Measurements from ENCODE around the gene SOD1.

SOD1 gene

GRCh38 chr21:31677047-31677446, 17.6 kb downstream of the SOD1 start:
- no peaks in the 10 kb centered on the region for H3K9me3 ChIP-seq (ENCODE audit: control insufficient read depth in 2 of 2, low read length in 2 of 2)
- H3K4me1 ChIP-seq (ENCODE audit: control insufficient read depth in 2 of 2, insufficient read depth in 2 of 2, low read length in 2 of 2) = no peaks in the 10 kb centered on the region
- peaks cover 9 to 12% of the 10 kb centered on the region in 2 donors for H3K36me3 ChIP-seq (ENCODE audit: control insufficient read depth in 2 of 2, insufficient read depth in 2 of 2, low read length in 2 of 2)
- no peaks in the 10 kb centered on the region for H3K27me3 ChIP-seq (ENCODE audit: control insufficient read depth in 2 of 2, insufficient read depth in 2 of 2, low read length in 2 of 2)
- no peak overlapping the region for H3K9ac ChIP-seq (ENCODE audit: low read depth in 1 of 2, low read length in 2 of 2)
- no peak overlapping the region for H3K4me3 ChIP-seq (ENCODE audit: low read length in 2 of 2)
- H3K27ac ChIP-seq (ENCODE audit: low read depth in 2 of 2, low read length in 2 of 2) = no peak overlapping the region

GRCh38 chr21:31678478-31678877, 19.0 kb downstream of the SOD1 start:
- Histone ChIP-seq H3K4me3 (ENCODE audit: low read length in 2 of 2) (no peak overlapping the region), H3K9ac (ENCODE audit: low read depth in 1 of 2, low read length in 2 of 2) (no peak overlapping the region), H3K27me3 (ENCODE audit: control insufficient read depth in 2 of 2, insufficient read depth in 2 of 2, low read length in 2 of 2) (no peaks in the 10 kb centered on the region), H3K9me3 (ENCODE audit: control insufficient read depth in 2 of 2, low read length in 2 of 2) (no peaks in the 10 kb centered on the region), H3K27ac (ENCODE audit: low read depth in 2 of 2, low read length in 2 of 2) (no peak overlapping the region), H3K4me1 (ENCODE audit: control insufficient read depth in 2 of 2, insufficient read depth in 2 of 2, low read length in 2 of 2) (no peaks in the 10 kb centered on the region), H3K36me3 (ENCODE audit: control insufficient read depth in 2 of 2, insufficient read depth in 2 of 2, low read length in 2 of 2) (peaks cover 20 to 23% of the 10 kb centered on the region in 2 donors)

- H3K4me1 ChIP-seq (ENCODE audit: control insufficient read depth in 2 of 2, insufficient read depth in 2 of 2, low read length in 2 of 2) = peaks cover 0 to 5% of the 10 kb centered on the region in 2 donors
- no peaks in the 10 kb centered on the region for H3K27me3 ChIP-seq (ENCODE audit: control insufficient read depth in 2 of 2, insufficient read depth in 2 of 2, low read length in 2 of 2)
- H3K4me3 ChIP-seq (ENCODE audit: low read length in 2 of 2) = no peak overlapping the region
- H3K9me3 ChIP-seq (ENCODE audit: control insufficient read depth in 2 of 2, low read length in 2 of 2) = no peaks in the 10 kb centered on the region
- peaks cover 50 to 56% of the 10 kb centered on the region in 2 donors for H3K36me3 ChIP-seq (ENCODE audit: control insufficient read depth in 2 of 2, insufficient read depth in 2 of 2, low read length in 2 of 2)
- H3K9ac ChIP-seq (ENCODE audit: low read depth in 1 of 2, low read length in 2 of 2) = no peak overlapping the region
- no peak overlapping the region for H3K27ac ChIP-seq (ENCODE audit: low read depth in 2 of 2, low read length in 2 of 2)
Measured at GRCh38 chr21:31682620-31683019, 23.1 kb downstream of the SOD1 start.

- Histone ChIP-seq H3K27me3 (ENCODE audit: control insufficient read depth in 2 of 2, insufficient read depth in 2 of 2, low read length in 2 of 2) (no peaks in the 10 kb centered on the region), H3K9ac (ENCODE audit: low read depth in 1 of 2, low read length in 2 of 2) (no peak overlapping the region), H3K27ac (ENCODE audit: low read depth in 2 of 2, low read length in 2 of 2) (no peak overlapping the region), H3K36me3 (ENCODE audit: control insufficient read depth in 2 of 2, insufficient read depth in 2 of 2, low read length in 2 of 2) (peaks cover 52 to 59% of the 10 kb centered on the region in 2 donors), H3K9me3 (ENCODE audit: control insufficient read depth in 2 of 2, low read length in 2 of 2) (no peaks in the 10 kb centered on the region), H3K4me1 (ENCODE audit: control insufficient read depth in 2 of 2, insufficient read depth in 2 of 2, low read length in 2 of 2) (peaks cover 0 to 5% of the 10 kb centered on the region in 2 donors), H3K4me3 (ENCODE audit: low read length in 2 of 2) (no peak overlapping the region)
Measured at GRCh38 chr21:31683029-31683428, 23.5 kb downstream of the SOD1 start.

- no peak overlapping the region for H3K4me3 ChIP-seq (ENCODE audit: low read length in 2 of 2)
- peaks cover 51 to 72% of the 10 kb centered on the region in 2 donors for H3K36me3 ChIP-seq (ENCODE audit: control insufficient read depth in 2 of 2, insufficient read depth in 2 of 2, low read length in 2 of 2)
- H3K27ac ChIP-seq (ENCODE audit: low read depth in 2 of 2, low read length in 2 of 2) = no peak overlapping the region
- H3K27me3 ChIP-seq (ENCODE audit: control insufficient read depth in 2 of 2, insufficient read depth in 2 of 2, low read length in 2 of 2) = no peaks in the 10 kb centered on the region
- H3K9me3 ChIP-seq (ENCODE audit: control insufficient read depth in 2 of 2, low read length in 2 of 2) = no peaks in the 10 kb centered on the region
- H3K9ac ChIP-seq (ENCODE audit: low read depth in 1 of 2, low read length in 2 of 2) = no peak overlapping the region
- H3K4me1 ChIP-seq (ENCODE audit: control insufficient read depth in 2 of 2, insufficient read depth in 2 of 2, low read length in 2 of 2) = peaks cover 0 to 5% of the 10 kb centered on the region in 2 donors
Measured at GRCh38 chr21:31684918-31685317, 25.4 kb downstream of the SOD1 start.

- H3K9me3 ChIP-seq (ENCODE audit: control insufficient read depth in 2 of 2, low read length in 2 of 2) = no peaks in the 10 kb centered on the region
- peaks cover 0 to 5% of the 10 kb centered on the region in 2 donors for H3K4me1 ChIP-seq (ENCODE audit: control insufficient read depth in 2 of 2, insufficient read depth in 2 of 2, low read length in 2 of 2)
- H3K27me3 ChIP-seq (ENCODE audit: control insufficient read depth in 2 of 2, insufficient read depth in 2 of 2, low read length in 2 of 2) = no peaks in the 10 kb centered on the region
- peak overlapping the region in 1 of 2 donors; percentile 26 for H3K27ac ChIP-seq (ENCODE audit: low read depth in 2 of 2, low read length in 2 of 2)
- H3K4me3 ChIP-seq (ENCODE audit: low read length in 2 of 2) = no peak overlapping the region
- peaks cover 61 to 80% of the 10 kb centered on the region in 2 donors for H3K36me3 ChIP-seq (ENCODE audit: control insufficient read depth in 2 of 2, insufficient read depth in 2 of 2, low read length in 2 of 2)
- no peak overlapping the region for H3K9ac ChIP-seq (ENCODE audit: low read depth in 1 of 2, low read length in 2 of 2)
Measured at GRCh38 chr21:31686272-31686915, 26.9 kb downstream of the SOD1 start.

- Histone ChIP-seq H3K9ac (ENCODE audit: low read depth in 1 of 2, low read length in 2 of 2) (no peak overlapping the region), H3K27me3 (ENCODE audit: control insufficient read depth in 2 of 2, insufficient read depth in 2 of 2, low read length in 2 of 2) (no peaks in the 10 kb centered on the region), H3K4me1 (ENCODE audit: control insufficient read depth in 2 of 2, insufficient read depth in 2 of 2, low read length in 2 of 2) (peaks cover 0 to 5% of the 10 kb centered on the region in 2 donors), H3K27ac (ENCODE audit: low read depth in 2 of 2, low read length in 2 of 2) (no peak overlapping the region), H3K9me3 (ENCODE audit: control insufficient read depth in 2 of 2, low read length in 2 of 2) (no peaks in the 10 kb centered on the region), H3K4me3 (ENCODE audit: low read length in 2 of 2) (no peak overlapping the region), H3K36me3 (ENCODE audit: control insufficient read depth in 2 of 2, insufficient read depth in 2 of 2, low read length in 2 of 2) (peaks cover 67 to 81% of the 10 kb centered on the region in 2 donors)
Measured at GRCh38 chr21:31687108-31687507, 27.6 kb downstream of the SOD1 start.

GRCh38 chr21:31688603-31689368, 29.3 kb downstream of the SOD1 start:
- Histone ChIP-seq H3K27me3 (ENCODE audit: control insufficient read depth in 2 of 2, insufficient read depth in 2 of 2, low read length in 2 of 2) (no peaks in the 10 kb centered on the region), H3K9ac (ENCODE audit: low read depth in 1 of 2, low read length in 2 of 2) (no peak overlapping the region), H3K4me3 (ENCODE audit: low read length in 2 of 2) (no peak overlapping the region), H3K27ac (ENCODE audit: low read depth in 2 of 2, low read length in 2 of 2) (no peak overlapping the region), H3K4me1 (ENCODE audit: control insufficient read depth in 2 of 2, insufficient read depth in 2 of 2, low read length in 2 of 2) (peaks cover 0 to 5% of the 10 kb centered on the region in 2 donors), H3K9me3 (ENCODE audit: control insufficient read depth in 2 of 2, low read length in 2 of 2) (no peaks in the 10 kb centered on the region), H3K36me3 (ENCODE audit: control insufficient read depth in 2 of 2, insufficient read depth in 2 of 2, low read length in 2 of 2) (peaks cover 67 to 82% of the 10 kb centered on the region in 2 donors)

- peaks cover 67 to 69% of the 10 kb centered on the region in 2 donors for H3K36me3 ChIP-seq (ENCODE audit: control insufficient read depth in 2 of 2, insufficient read depth in 2 of 2, low read length in 2 of 2)
- H3K4me3 ChIP-seq (ENCODE audit: low read length in 2 of 2) = no peak overlapping the region
- H3K4me1 ChIP-seq (ENCODE audit: control insufficient read depth in 2 of 2, insufficient read depth in 2 of 2, low read length in 2 of 2) = no peaks in the 10 kb centered on the region
Measured at GRCh38 chr21:31693222-31693621, 33.7 kb downstream of the SOD1 start.

GRCh38 chr21:31696424-31696823, 36.9 kb downstream of the SOD1 start:
- Histone ChIP-seq H3K4me1 (ENCODE audit: control insufficient read depth in 2 of 2, insufficient read depth in 2 of 2, low read length in 2 of 2) (no peaks in the 10 kb centered on the region), H3K4me3 (ENCODE audit: low read length in 2 of 2) (no peak overlapping the region), H3K36me3 (ENCODE audit: control insufficient read depth in 2 of 2, insufficient read depth in 2 of 2, low read length in 2 of 2) (peaks cover 60 to 72% of the 10 kb centered on the region in 2 donors)

More at GRCh38 chr21:31693222-31693621, 33.7 kb downstream of the SOD1 start:
- H3K9me3 ChIP-seq (ENCODE audit: control insufficient read depth in 2 of 2, low read length in 2 of 2) = no peaks in the 10 kb centered on the region
- no peak overlapping the region for H3K27ac ChIP-seq (ENCODE audit: low read depth in 2 of 2, low read length in 2 of 2)
- no peak overlapping the region for H3K9ac ChIP-seq (ENCODE audit: low read depth in 1 of 2, low read length in 2 of 2)
- H3K27me3 ChIP-seq (ENCODE audit: control insufficient read depth in 2 of 2, insufficient read depth in 2 of 2, low read length in 2 of 2) = no peaks in the 10 kb centered on the region

More at GRCh38 chr21:31696424-31696823, 36.9 kb downstream of the SOD1 start:
- no peaks in the 10 kb centered on the region for H3K27me3 ChIP-seq (ENCODE audit: control insufficient read depth in 2 of 2, insufficient read depth in 2 of 2, low read length in 2 of 2)
- no peak overlapping the region for H3K9ac ChIP-seq (ENCODE audit: low read depth in 1 of 2, low read length in 2 of 2)
- no peak overlapping the region for H3K27ac ChIP-seq (ENCODE audit: low read depth in 2 of 2, low read length in 2 of 2)
- no peaks in the 10 kb centered on the region for H3K9me3 ChIP-seq (ENCODE audit: control insufficient read depth in 2 of 2, low read length in 2 of 2)
